ENCODE results near the gene KIR2DL3.

Gene KIR2DL3

GRCh38 chr19:54795758-54796157, 57.4 kb downstream of the KIR2DL3 start:
- DNase-seq: no peak
